Suprapubic skin (tissue), 4 donors: ENCODE data around the gene GJB3. TPM values are rescaled to one million over a fixed set of nuclear protein-coding genes. Genes with fewer than 3 reads are reported as not detected.

Experiments used
- DNase-seq, 2 donors: peaks; one replicate each; pipeline ENCODE4 v3.0.0-alpha.2; 2019; ENCODE audit warnings: low spot score in 2 of 2
- H3K27ac ChIP-seq: fragments of 200-600 bp; sonication (generic); one replicate; pipeline ENCODE4 v1.5.1; 2019
- H3K27me3 ChIP-seq: fragments of 200-600 bp; sonication (generic); one replicate; pipeline ENCODE4 v1.5.1; 2019
- H3K36me3 ChIP-seq: fragments of 200-600 bp; sonication (generic); one replicate; pipeline ENCODE4 v1.5.1; 2019
- H3K4me1 ChIP-seq: fragments of 200-600 bp; sonication (generic); one replicate; pipeline ENCODE4 v1.5.1; 2019
- H3K4me3 ChIP-seq: fragments of 200-600 bp; sonication (generic); one replicate; pipeline ENCODE4 v1.5.1; 2019; ENCODE audit warnings: mild to moderate bottlenecking
- H3K9me3 ChIP-seq: fragments of 200-600 bp; sonication (generic); one replicate; pipeline ENCODE4 v1.5.1; 2019
- CTCF ChIP-seq, 2 donors: fragments of 200-600 bp in 1 of 2; fragments of 450-650 bp in 1 of 2; sonication (generic) in 1 of 2; IDR thresholded peaks; one replicate each; pipeline ENCODE4 v1.5.1; 2016 to 2019; ENCODE audit warnings: antibody characterized with exemption in 2 of 2, mild to moderate bottlenecking in 1 of 2, moderate library complexity in 1 of 2
- EP300 ChIP-seq: sonication (generic); formaldehyde crosslinking; IDR thresholded peaks from one replicate; pipeline ENCODE4 v1.6.1; 2017; ENCODE audit warnings: antibody characterized with exemption
- POLR2A ChIP-seq, 2 donors: fragments of 450-650 bp; IDR thresholded peaks; one replicate each; pipeline ENCODE4 v1.6.1; 2017; ENCODE audit warnings: antibody characterized with exemption in 2 of 2, mild to moderate bottlenecking in 2 of 2, moderate library complexity in 2 of 2
- POLR2AphosphoS5 ChIP-seq, 3 donors: sonication (generic); formaldehyde crosslinking; IDR thresholded peaks; one replicate each; pipeline ENCODE4 v1.6.1; 2017; ENCODE audit warnings: antibody characterized with exemption in 3 of 3
- WGBS: methylation state at CpG from one replicate; pipeline ENCODE4 v1.1.5; 2018; 5-methylcytosine and 5-hydroxymethylcytosine counted together
- total RNA-seq, 4 donors: library from RNA; depleted of rRNA; stranded (reverse); fragments of >200 nt; gene quantifications; one replicate each; pipeline ENCODE4 v1.1.0, GENCODE V29; 2016

GJB3 gene
- total RNA-seq, 4 donors from 2014 or later: 76.0 to 268 (median 186) TPM

- Histone ChIP-seq H3K36me3 (no peaks in the 10 kb centered on the region), H3K27ac (no peak overlapping the region), H3K27me3 (peaks cover 2% of the 10 kb centered on the region), H3K4me3 (no peak overlapping the region), H3K9me3 (no peaks in the 10 kb centered on the region), H3K4me1 (peaks cover 4% of the 10 kb centered on the region)
- DNase-seq: no peak
- TF ChIP-seq EP300: no peak
- TF ChIP-seq POLR2AphosphoS5 (IDR thresholded peaks at IDR 0.05): no peak
- TF ChIP-seq CTCF (IDR thresholded peaks at IDR 0.05): no peak
- TF ChIP-seq POLR2A (IDR thresholded peaks at IDR 0.05): no peak
- WGBS: 60% methylated on average over 18 of the region's 18 CpGs
Measured at GRCh38 chr1:34746785-34747637, 34.0 kb upstream of the GJB3 start.

GRCh38 chr1:34747638-34747941, 33.4 kb upstream of the GJB3 start:
- peaks cover 2% of the 10 kb centered on the region for H3K27me3 ChIP-seq
- no peak for TF ChIP-seq POLR2AphosphoS5 (IDR thresholded peaks at IDR 0.05)
- TF ChIP-seq EP300: no peak
- TF ChIP-seq CTCF (IDR thresholded peaks at IDR 0.05): no peak
- no peak for TF ChIP-seq POLR2A (IDR thresholded peaks at IDR 0.05)
- peaks cover 3% of the 10 kb centered on the region for H3K4me1 ChIP-seq
- no peak overlapping the region for H3K4me3 ChIP-seq
- H3K27ac ChIP-seq: no peak overlapping the region
- no peaks in the 10 kb centered on the region for H3K36me3 ChIP-seq
- H3K9me3 ChIP-seq: no peaks in the 10 kb centered on the region
- no peak for DNase-seq
- 79% methylated on average over 6 of the region's 6 CpGs for WGBS

GRCh38 chr1:34749992-34750391, 31.0 kb upstream of the GJB3 start:
- no peak for DNase-seq
- Histone ChIP-seq H3K27ac (no peak overlapping the region), H3K27me3 (peaks cover 2% of the 10 kb centered on the region), H3K4me1 (peaks cover 12% of the 10 kb centered on the region), H3K9me3 (no peaks in the 10 kb centered on the region), H3K4me3 (no peak overlapping the region), H3K36me3 (no peaks in the 10 kb centered on the region)
- WGBS: 71% methylated on average over 8 of the region's 8 CpGs
- TF ChIP-seq POLR2A (IDR thresholded peaks at IDR 0.05): no peak
- TF ChIP-seq POLR2AphosphoS5 (IDR thresholded peaks at IDR 0.05): no peak
- TF ChIP-seq CTCF (IDR thresholded peaks at IDR 0.05): no peak
- TF ChIP-seq EP300: no peak

- Histone ChIP-seq H3K27ac (no peak overlapping the region), H3K36me3 (no peaks in the 10 kb centered on the region), H3K27me3 (peaks cover 2% of the 10 kb centered on the region), H3K4me1 (peaks cover 12% of the 10 kb centered on the region), H3K9me3 (no peaks in the 10 kb centered on the region), H3K4me3 (no peak overlapping the region)
- 93% methylated on average over 5 of the region's 5 CpGs for WGBS
- TF ChIP-seq POLR2A (IDR thresholded peaks at IDR 0.05) (no peak), CTCF (IDR thresholded peaks at IDR 0.05) (no peak), POLR2AphosphoS5 (IDR thresholded peaks at IDR 0.05) (no peak)
- no peak for DNase-seq
Measured at GRCh38 chr1:34750610-34751009, 30.4 kb upstream of the GJB3 start.

GRCh38 chr1:34753163-34753562, 27.9 kb upstream of the GJB3 start:
- H3K27ac ChIP-seq: no peak overlapping the region
- TF ChIP-seq POLR2A (IDR thresholded peaks at IDR 0.05): no peak
- no peak for TF ChIP-seq POLR2AphosphoS5 (IDR thresholded peaks at IDR 0.05)
- TF ChIP-seq CTCF (IDR thresholded peaks at IDR 0.05): no peak
- TF ChIP-seq EP300: no peak
- 56% methylated on average over 3 of the region's 3 CpGs for WGBS

More at GRCh38 chr1:34753163-34753562, 27.9 kb upstream of the GJB3 start:
- Histone ChIP-seq H3K36me3 (no peaks in the 10 kb centered on the region), H3K9me3 (no peaks in the 10 kb centered on the region), H3K27me3 (no peaks in the 10 kb centered on the region), H3K4me1 (peaks cover 31% of the 10 kb centered on the region), H3K4me3 (no peak overlapping the region)
- DNase-seq: no peak
